Stomach smooth muscle (tissue), 2 donors: ENCODE results near the gene AGAP1.

Experiments
- H3K27ac ChIP-seq: one replicate; pipeline ENCODE4 v1.7.0; 2013; ENCODE audit warnings: mild to moderate bottlenecking, low read length, inconsistent platforms
- H3K27me3 ChIP-seq, 2 donors: one replicate each; pipeline ENCODE4 v1.7.0; 2013; ENCODE audit warnings: low read length in 2 of 2; ENCODE audit not compliant: insufficient read depth in 2 of 2, control insufficient read depth in 1 of 2
- H3K36me3 ChIP-seq, 2 donors: one replicate each; pipeline ENCODE4 v1.7.0; 2013; ENCODE audit warnings: low read length in 2 of 2; ENCODE audit not compliant: control insufficient read depth in 2 of 2, insufficient read depth in 2 of 2
- H3K4me1 ChIP-seq: one replicate; pipeline ENCODE4 v1.7.0; 2013; ENCODE audit warnings: low read length; ENCODE audit not compliant: control insufficient read depth, insufficient read depth
- H3K4me3 ChIP-seq, 2 donors: one replicate each; pipeline ENCODE4 v1.7.0; 2013; ENCODE audit warnings: low read length in 2 of 2
- H3K9ac ChIP-seq, 2 donors: one replicate each; pipeline ENCODE4 v1.7.0; 2013; ENCODE audit warnings: low read length in 2 of 2, mild to moderate bottlenecking in 1 of 2
- H3K9me3 ChIP-seq, 2 donors: one replicate each; pipeline ENCODE4 v1.7.0; 2013; ENCODE audit warnings: low read length in 2 of 2; ENCODE audit not compliant: control insufficient read depth in 2 of 2
- donor health status: healthy.
- donor health status: Pancreatic carcinoma.

The AGAP1 gene

DNA sequence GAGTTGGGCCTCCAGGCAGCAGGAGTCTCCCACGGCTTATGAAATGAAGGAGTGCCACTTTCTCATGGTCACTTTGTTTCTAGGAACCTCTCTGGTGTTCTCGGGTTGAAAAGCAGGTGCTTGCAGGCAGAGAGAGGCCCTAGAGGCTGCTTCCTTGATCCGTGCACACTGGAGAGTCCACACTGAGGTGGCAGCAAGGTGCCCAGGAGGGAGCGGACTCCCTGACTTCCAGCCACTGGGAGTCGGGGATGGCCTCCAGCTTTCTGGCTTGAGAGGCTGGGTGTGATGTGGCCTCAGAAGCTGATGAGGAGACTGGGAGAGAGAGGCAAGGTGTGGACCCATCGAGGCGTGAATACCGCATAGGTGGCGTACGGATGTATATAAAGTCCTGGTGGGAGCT, 221.8 kb downstream of the AGAP1 start:
- H3K27me3 ChIP-seq, result no peaks in the 10 kb centered on the region
- peaks cover 10% of the 10 kb centered on the region for H3K4me1 ChIP-seq
- no peaks in the 10 kb centered on the region for H3K9me3 ChIP-seq
- H3K36me3 ChIP-seq, result peaks cover 14 to 28% of the 10 kb centered on the region in 2 donors
- no peak overlapping the region for H3K9ac ChIP-seq
- no peak overlapping the region for H3K4me3 ChIP-seq
- H3K27ac ChIP-seq, result peak overlapping the region; percentile 18

DNA sequence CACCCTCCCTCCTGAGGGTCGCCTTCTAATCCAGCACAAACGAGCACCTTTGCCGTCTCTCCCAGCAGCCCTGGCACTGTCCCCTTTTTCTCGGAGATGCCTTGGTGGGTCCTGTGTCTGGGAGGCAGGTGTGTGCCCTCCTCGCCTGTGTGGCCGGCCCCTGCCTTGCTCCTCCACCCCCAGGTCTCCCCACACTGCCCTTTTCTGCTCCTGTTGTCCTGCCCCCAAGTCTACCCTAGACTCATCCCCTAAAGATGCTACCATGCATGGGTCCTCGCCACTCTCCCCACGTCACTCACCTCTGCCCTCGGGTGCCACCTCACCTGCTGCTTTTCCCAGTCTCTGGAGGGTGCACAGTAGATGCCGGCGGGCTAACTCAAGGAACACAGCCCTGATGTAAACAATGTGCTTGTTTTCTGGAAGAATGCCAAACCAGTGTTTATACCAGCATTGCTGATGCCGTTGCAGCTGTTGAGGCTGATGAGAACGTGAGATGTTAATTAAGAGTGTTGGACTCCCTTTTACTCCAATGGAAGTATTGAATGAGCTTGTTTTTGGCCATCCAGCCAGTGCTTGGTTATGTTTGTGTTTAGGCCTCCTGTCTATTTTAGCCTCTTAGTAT, 223.1 kb downstream of the AGAP1 start:
- H3K9me3 ChIP-seq, result no peaks in the 10 kb centered on the region
- no peaks in the 10 kb centered on the region for H3K27me3 ChIP-seq
- peaks cover 4 to 21% of the 10 kb centered on the region in 2 donors for H3K36me3 ChIP-seq
- no peak overlapping the region for H3K4me3 ChIP-seq
- no peak overlapping the region for H3K27ac ChIP-seq
- H3K9ac ChIP-seq, result no peak overlapping the region
- H3K4me1 ChIP-seq, result peaks cover 10% of the 10 kb centered on the region

DNA sequence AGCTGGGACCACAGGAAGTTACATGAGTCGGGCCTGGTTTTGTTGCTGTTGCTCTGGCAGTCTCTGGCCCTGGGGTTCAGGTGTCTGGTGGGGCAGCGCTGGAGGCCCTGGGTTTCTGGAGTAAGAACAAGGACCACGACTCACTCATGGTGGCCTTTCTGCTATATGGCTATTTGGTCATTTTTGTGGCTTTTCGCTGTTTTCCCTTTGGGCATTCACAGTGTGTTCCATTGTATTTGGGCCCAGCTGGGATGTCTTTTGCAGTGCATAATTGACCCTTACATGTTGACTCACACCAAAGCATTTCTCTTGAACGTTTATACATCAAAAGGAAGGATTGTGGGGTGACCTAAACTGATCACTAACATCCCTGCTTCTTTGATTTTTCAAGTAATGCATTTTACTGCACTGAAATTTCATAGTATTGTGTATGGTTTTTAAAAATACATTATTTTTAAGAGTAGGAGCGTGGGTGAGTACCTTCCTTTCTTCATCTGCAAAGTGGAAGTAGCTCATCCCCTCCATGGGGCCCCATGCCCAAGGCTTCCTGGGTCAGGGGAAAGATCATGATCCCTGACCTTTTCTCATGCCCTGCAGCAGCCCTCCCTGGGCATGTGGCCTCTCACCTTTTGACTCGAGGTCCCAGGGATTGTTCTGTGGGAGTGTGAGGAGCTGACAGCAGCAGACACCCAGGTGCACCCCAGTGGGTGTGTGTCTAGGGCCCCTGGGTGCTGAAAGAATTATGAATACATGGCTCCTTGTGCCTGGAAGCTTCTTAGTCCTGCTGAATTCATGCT, 225.5 kb downstream of the AGAP1 start:
- no peak overlapping the region for H3K27ac ChIP-seq

DNA sequence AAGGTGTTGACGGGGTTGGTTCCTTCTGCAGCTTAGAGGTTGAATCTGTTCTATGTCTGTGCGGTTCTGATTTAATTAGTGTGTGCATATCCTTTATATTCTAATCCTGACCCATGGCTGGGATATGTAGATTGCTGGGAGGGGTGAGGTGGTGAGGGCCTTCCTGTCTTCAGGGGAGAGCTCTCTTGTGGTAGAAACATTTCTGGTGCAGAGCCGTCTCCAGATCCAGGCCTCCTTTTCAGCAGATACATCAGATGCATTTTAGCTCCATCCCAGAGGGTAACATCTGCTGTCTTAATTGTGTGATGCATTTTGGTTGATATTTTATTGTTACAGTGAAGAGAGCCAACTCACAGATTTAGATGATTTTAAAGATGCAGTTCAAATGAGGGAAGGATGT, 227.8 kb downstream of the AGAP1 start:
- Histone ChIP-seq H3K27ac (no peak overlapping the region), H3K9ac (no peak overlapping the region), H3K9me3 (no peaks in the 10 kb centered on the region), H3K27me3 (no peaks in the 10 kb centered on the region), H3K36me3 (peaks cover 4 to 18% of the 10 kb centered on the region in 2 donors), H3K4me3 (no peak overlapping the region), H3K4me1 (peaks cover 38% of the 10 kb centered on the region)

More for the DNA sequence above, 225.5 kb downstream of the AGAP1 start:
- no peaks in the 10 kb centered on the region for H3K9me3 ChIP-seq
- peaks cover 4 to 18% of the 10 kb centered on the region in 2 donors for H3K36me3 ChIP-seq
- H3K9ac ChIP-seq, result no peak overlapping the region
- peaks cover 26% of the 10 kb centered on the region for H3K4me1 ChIP-seq
- no peak overlapping the region for H3K4me3 ChIP-seq
- no peaks in the 10 kb centered on the region for H3K27me3 ChIP-seq

DNA sequence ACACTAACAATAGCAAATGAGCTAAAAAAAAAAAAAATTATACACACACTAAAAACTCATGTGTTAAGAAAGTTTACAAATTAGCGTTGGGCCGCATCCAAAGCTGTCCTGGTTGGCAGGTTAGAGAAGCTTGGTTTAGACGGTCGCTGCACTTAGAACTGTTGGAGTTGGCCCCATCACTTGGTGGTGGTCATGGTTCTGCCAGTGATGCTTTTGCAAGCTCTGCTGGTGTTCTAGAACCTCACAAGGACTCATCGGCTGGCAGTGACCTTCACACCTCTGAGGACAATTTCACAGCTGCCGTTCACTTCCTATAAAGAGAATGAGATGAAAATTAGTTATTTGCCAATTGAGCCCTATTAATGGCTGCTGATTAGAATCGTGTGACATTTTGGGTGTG, 229.0 kb downstream of the AGAP1 start:
- Histone ChIP-seq H3K4me1 (peaks cover 33% of the 10 kb centered on the region), H3K27me3 (no peaks in the 10 kb centered on the region), H3K27ac (no peak overlapping the region)

DNA sequence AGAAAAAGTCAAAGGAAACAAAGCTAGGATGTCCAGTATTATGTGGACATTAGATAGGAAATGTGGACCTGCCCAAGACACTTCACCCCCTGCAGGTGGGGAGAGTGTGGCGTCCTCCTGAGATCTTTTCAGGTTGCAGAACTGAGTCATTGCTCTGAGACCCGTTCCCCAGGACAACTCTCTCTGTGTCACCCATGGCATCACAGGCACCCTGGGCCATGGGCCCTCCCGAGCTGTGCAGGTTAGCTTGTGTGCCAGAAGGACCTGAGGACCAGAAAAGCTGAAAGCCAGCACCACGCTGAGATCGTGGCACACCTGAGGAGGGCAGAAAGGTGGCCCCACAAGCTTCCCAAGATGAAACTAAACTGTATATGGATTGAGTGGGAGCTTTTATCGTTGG, 229.5 kb downstream of the AGAP1 start:
- H3K9me3 ChIP-seq, result no peaks in the 10 kb centered on the region
- no peak overlapping the region for H3K9ac ChIP-seq
- H3K36me3 ChIP-seq, result peaks cover 4 to 16% of the 10 kb centered on the region in 2 donors
- H3K27ac ChIP-seq, result peak overlapping the region; percentile 84
- H3K4me3 ChIP-seq, result no peak overlapping the region
- H3K4me1 ChIP-seq, result peaks cover 33% of the 10 kb centered on the region
- no peaks in the 10 kb centered on the region for H3K27me3 ChIP-seq

More for the DNA sequence above, 229.0 kb downstream of the AGAP1 start:
- Histone ChIP-seq H3K9ac (no peak overlapping the region), H3K9me3 (no peaks in the 10 kb centered on the region), H3K4me3 (no peak overlapping the region), H3K36me3 (peaks cover 4 to 18% of the 10 kb centered on the region in 2 donors)

DNA sequence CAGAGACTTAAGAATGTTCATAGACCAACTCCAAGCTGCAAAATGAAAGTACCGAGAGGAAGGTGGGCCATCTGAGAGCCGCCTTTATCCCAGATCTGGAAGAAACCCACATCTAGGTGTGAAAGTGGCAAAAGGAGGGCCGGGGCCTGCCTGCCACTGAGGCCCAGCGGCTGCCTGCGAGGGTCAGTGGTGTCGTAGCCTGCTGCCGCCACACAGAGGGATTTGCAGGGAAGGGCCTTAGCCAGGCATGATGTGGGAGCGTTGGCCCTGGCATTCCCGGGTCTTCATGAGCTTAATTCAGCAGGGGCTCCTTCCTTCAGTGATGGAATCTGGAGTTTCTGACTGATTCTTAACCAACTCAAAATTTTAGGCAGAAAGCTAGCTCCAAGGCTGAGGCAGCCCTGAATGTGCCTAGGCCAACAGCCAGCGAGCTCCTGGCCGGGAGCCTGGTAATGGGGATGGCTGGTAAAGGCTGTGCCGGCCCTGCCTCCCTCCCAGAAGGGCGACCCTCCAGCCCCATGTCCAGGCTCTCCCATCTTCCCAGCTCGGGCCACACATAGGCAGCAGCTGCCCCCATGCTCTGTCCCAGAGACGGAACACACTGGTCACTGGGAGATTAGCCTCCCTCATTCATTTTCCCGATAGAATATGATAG, 230.1 kb downstream of the AGAP1 start:
- Histone ChIP-seq H3K9me3 (no peaks in the 10 kb centered on the region), H3K27ac (peak overlapping the region; percentile 84), H3K27me3 (no peaks in the 10 kb centered on the region), H3K4me1 (peaks cover 37% of the 10 kb centered on the region), H3K4me3 (peak overlapping the region; percentile 50 to 52), H3K36me3 (peaks cover 4 to 10% of the 10 kb centered on the region in 2 donors), H3K9ac (peak overlapping the region; percentile 12 to 38)

DNA sequence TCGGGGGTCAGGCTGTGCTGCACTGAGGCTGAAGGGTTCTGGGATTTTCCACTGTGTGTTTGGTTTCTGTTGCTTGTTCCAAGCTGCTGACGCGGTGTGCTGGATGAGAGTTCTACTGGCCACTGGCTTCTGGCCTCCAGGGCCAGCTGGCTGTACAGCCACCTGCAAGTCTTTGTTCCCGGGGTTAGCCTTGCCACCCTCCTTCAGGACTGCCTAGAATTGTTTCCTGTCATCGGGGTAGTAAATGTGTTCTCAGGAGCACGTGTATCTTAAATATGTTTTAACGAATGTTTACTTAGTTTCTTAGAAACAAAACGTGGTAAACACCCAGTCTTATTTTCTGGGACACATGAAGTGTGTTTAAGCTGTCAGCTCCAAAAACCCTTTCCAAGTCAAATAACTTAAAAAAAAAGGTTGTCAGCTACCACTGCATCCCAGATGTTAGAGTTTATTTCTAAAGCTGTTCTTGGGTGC, 231.2 kb downstream of the AGAP1 start:
- Histone ChIP-seq H3K27me3 (no peaks in the 10 kb centered on the region), H3K9me3 (no peaks in the 10 kb centered on the region), H3K27ac (peak overlapping the region; percentile 84), H3K4me1 (peaks cover 44% of the 10 kb centered on the region), H3K9ac (peak overlapping the region in 1 of 2 donors; percentile 38), H3K36me3 (peaks cover under 1 to 4% of the 10 kb centered on the region in 2 donors), H3K4me3 (peak overlapping the region; percentile 50 to 52)

DNA sequence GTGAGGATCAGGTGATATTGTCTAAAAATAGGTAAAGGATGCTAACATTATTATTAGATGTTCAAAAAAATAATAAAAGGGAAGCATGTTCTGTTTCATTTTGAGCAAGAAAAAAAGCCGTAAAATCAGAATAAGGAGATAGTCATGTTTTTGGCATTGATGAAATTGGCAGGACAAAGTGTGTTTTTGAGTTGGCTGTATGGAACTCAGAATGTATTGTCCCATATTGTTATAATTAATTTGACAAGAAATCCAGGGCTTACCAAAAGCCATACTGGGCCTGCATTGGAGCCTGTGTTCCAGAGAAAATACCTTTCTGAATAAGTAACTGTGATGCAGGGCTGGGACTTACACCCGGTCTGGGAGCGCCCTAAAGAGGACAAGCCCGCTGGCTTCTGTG, 232.0 kb downstream of the AGAP1 start:
- Histone ChIP-seq H3K4me1 (peaks cover 44% of the 10 kb centered on the region), H3K9ac (no peak overlapping the region), H3K36me3 (no peaks in the 10 kb centered on the region), H3K27me3 (no peaks in the 10 kb centered on the region), H3K4me3 (no peak overlapping the region), H3K27ac (peak overlapping the region; percentile 84), H3K9me3 (no peaks in the 10 kb centered on the region)

DNA sequence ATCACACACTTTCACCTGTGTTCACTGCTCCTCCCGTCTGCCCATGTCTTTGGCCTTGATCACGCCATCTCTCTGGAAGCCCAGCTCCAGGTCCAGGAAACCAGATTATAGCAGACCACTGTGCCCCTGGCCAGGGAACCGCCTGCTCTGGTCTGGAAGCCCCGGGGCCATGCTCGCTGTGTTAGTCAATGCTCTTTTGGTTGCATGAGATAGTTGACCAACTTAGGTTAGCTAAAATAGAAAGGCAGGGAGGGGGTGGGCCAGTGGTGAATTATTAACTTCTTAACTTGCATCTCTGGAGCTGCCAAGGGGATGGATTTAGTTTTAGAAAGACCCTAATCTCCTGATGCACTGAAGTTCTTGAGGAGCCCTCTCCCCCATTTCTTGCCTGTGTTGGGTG, 232.7 kb downstream of the AGAP1 start:
- no peaks in the 10 kb centered on the region for H3K9me3 ChIP-seq
- no peaks in the 10 kb centered on the region for H3K27me3 ChIP-seq
- no peaks in the 10 kb centered on the region for H3K36me3 ChIP-seq
- peak overlapping the region; percentile 84 for H3K27ac ChIP-seq
- H3K4me3 ChIP-seq, result no peak overlapping the region
- H3K9ac ChIP-seq, result no peak overlapping the region
- peaks cover 44% of the 10 kb centered on the region for H3K4me1 ChIP-seq
